Stimulated activated CD8-positive, alpha-beta memory T cell treated with anti-CD3 and anti-CD28 coated beads, Interleukin-4, amount 100 ng/mL, for 24 hours (primary cell): ENCODE data around the gene HSD17B12.
A peak's percentile ranks its signal among the peaks of the same experiment; 100 is the strongest.

Experiments used
- DNase-seq: peaks from one replicate; pipeline ENCODE4 v3.0.0-alpha.2; 2020; ENCODE audit warnings: low read depth

Gene HSD17B12

DNA sequence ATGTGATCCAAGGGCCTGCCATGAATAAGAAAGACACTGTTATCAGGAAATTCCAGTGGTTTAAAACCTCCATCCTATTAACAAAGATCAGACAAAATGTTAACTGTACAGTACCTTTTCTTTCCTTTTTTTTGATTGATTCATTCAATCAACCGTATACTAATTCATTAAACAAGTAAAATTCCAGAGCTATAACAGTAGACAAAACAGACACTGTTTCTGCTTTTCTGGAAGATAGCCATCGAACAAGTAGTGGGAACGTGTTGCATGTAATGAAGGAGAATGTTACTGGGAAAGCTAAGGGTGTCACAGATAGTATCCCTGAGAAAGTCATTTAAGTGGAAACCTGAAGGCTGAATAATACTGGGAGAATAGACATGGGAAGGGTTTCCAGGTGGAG, 126.4 kb downstream of the HSD17B12 start:
- DNase-seq = no peak

DNA sequence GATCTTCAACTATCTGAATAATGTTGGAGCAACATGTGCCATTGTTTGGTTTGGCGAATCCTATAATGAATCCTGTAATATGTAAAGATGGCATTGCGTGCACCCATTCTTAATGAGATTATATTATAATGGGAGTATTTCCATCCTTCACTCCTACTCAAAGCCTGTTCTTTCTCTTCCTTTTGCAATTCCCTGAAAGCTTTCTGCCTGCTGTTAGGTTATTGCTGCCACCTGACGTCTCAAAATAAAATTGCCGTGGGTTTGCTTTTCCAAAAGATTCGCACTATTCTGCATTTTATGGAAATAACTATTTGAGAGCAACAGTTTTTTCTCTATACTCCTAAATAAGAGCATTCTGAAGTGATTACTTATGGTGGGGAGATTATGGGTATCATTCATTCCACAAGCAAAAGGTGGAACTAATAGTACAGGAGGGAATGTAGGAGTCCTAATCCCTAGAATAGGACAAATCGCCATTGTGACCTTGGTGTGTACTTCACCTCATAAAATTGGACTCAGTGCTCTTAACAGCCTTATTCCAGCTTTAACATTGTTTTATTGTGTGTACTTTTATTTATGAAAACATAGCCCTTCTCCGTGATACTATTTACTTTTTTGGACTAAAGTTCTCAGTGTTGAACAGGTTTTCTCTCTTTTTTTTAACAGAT, 130.5 kb downstream of the HSD17B12 start:
- no peak for DNase-seq

DNA sequence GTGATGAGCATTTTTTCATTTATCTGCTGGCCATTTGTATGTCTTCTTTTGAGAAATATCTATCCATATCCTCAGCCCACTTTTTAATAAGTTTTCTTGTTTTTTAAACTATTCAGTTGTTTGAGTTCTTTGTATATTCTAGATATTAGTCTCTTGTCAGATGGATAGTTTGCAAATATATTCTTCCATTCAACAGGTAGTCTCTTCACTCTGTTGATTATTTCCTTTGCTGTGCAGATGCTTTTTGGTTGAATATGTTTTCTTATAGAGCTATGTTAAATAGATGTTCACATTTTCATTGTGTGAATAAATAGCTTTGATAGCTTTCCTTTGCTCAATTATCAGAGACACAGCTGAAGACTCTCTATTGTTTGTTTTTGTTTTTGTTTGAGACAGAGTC, 131.9 kb downstream of the HSD17B12 start:
- DNase-seq = no peak

DNA sequence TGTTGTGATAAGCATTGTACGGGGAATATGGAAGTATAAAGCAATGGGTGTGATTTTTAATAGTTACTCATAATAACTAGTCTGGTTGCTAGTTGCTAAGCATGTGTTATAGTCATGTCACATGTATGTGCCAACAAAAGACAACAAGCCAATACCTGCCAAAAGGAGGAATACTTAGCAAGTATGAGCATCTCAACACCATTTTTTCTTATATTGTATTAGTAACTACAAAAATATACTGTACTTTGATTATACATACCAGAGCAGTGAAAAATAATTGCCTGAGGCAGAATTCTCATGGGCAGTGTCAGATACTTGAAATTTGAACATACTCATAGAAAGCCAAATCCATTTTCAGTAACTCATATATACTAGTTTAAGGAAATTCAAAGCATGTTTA, 137.7 kb downstream of the HSD17B12 start:
- no peak for DNase-seq

DNA sequence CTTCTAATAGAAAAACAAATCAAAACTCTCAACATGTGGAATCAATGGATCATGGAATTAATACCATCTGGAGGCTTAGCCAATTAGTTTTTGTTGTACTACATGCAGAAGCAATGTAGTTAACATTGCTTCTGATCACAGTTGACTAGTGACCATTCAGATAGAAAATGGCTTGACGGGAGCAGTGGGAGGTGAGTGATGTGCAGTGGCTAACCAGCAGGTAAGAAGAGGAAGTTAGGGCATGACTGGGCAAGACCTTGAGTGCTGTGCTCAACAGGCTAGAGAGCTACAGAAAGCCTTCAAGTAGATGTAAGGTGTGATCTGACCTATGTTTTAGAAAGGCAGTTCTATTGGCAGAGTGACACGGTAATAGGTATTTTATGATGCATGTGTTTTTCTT, 139.4 kb downstream of the HSD17B12 start:
- no peak for DNase-seq

DNA sequence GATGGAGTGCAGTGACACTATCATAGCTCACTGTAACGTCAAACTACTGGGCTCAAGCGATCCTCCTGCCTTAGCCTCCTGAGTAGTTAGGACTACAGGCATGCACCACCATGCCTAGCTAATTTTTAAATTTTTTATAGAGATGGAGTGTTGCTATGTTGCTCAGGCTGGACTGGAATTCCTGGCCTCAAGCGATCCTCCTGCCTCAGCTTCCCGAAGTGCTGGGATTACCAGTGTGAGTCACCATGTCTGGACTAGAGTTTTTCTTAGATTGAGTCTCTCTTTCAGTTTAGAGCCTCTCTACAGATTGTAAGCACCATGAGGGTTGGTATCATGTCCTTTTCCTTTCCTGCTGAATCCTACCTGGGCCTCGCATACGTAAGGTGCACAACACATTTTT, 142.8 kb downstream of the HSD17B12 start:
- no peak for DNase-seq

DNA sequence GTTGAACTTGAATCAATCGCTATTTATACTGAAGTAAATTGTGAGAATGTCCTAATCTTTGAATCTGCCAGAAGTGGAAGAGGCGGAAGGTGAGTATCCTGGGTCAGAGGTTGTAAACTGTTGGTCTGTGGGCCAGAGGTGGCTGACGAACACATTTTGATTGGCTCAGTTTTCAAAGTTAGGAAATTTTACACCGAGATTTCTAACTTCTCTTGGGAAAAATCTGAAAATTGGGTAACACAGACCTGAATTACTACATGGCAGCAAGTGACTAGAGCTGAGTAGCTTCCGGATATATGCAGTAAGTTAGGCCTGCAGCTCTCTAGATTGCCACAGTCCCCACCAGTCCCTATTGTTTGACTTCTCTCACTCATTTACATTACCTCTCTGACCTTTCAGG, 143.3 kb downstream of the HSD17B12 start:
- DNase-seq = no peak

DNA sequence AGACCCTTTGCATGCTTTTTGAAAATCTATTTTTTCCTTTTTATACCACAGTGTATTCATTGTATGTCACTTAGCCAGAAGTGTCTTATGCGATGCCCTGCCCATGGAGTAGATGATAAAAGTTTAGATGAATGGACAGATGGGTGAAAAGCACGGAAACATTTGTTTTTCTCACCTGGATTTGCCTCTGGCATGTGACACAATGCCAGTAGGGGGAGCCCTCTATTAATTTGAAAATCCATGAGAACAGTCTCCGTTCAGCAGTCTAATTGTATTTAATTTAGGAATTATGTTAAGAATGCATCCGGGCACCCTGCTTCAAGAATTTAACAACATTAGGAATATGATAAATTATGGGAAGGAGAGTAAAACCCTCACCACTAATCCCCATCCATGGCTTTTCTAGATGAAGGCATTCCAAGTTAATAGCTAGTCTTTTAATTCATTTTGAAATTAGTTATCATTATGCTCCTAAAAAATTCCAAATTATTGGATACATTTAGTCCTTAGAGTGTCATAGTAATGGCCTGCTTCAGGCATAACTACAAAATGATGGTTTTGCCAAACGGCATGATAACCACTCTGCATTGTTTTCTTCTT, 144.8 kb downstream of the HSD17B12 start:
- no peak for DNase-seq

DNA sequence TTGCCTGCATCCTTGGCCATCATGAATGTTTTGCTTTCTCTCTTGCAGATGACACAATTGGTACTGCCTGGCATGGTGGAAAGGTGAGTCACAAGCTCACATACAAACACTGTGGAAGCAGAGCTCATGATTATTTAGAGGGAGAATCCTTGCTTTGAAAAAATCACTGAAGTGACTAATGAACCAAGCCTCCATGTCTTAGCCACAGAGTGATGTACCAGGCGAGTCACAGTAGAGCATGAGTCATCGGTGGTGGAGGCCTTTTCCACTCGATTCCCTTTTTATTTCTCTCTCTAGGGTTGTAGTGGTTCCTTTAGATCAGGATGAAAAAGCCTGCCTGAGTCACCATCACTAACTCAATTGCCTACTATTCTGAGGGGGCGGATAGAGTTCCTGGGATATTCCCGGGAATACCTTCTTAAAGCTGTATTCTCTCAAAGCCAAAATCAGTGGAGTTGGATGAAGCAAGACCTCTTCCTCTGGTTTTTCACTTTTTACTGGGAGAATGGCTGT, 150.4 kb downstream of the HSD17B12 start:
- DNase-seq = peak; percentile 17

DNA sequence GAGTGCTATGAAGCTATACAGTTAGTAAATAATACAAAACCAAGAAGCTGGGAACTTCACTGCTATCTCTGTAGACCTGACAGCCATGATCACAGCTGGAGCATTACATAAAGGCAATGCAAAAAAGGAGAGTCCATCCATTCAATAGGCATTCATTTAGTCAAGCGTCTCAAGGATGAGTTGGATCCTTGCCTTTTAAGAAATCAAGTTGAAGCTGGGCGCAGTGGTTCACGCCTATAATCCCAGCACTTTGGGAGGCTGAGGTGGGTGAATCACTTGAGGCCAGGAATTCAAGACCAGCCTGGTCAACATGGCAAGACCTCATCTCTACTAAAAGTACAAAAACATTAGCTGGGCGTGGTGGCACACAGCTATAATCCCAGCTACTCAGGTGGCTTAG, 152.0 kb downstream of the HSD17B12 start:
- no peak for DNase-seq

DNA sequence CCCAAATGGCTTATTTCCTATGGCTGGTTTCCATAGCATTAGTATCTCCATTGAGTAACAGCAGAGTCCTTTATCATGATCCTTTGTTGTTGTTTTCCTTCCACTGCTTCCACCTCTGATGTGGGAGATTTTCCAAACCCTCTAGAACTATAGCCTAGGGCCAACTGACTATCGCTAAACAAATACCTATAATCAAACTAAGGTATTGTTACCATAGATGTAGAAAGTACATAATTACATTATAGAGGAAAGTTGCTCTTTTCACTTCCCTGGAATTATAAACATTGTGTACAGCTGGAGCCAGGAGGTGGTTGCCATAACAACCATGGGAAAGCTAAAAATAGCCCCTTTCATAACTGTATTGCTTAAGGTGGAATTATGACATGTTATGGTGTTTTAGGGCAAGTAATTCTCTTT, 153.1 kb downstream of the HSD17B12 start:
- no peak for DNase-seq

DNA sequence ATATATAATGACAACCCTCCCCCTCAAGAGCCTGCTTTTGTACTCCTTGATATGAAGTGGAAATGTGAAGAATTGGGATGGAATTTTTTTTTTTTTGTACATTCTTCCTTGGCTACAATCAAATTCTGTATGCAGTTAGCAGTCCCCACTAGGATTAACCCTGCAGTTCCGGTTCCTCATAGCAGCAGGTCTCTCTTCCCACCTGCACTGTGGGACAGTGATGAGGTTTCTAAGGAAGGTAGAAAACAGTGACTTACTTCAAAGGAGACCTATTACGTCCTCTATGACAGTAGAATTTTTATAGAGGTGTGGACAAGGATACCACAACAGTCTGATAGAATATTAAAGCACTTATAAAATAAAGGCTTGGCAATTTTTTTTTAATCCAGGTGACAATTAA, 153.7 kb downstream of the HSD17B12 start:
- no peak for DNase-seq

DNA sequence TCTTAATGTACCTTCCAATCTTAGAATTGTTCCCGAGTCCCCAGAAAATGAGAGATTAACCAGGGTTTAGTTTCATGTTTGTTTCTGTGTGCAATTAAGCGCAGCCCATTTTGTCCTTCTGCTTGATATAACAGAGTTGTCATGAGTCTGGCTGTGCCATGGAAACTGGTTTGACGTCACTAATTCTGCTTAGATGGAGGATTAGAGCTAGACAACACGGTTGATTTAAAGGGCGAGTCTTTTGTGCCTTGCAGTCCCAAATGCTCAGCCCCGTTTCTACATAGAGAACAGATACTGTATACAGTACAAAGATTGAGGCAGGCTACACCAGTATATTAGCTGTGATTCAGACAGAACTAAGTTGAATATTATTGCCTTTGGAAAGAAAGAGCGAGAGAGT, 154.6 kb downstream of the HSD17B12 start:
- DNase-seq = no peak

DNA sequence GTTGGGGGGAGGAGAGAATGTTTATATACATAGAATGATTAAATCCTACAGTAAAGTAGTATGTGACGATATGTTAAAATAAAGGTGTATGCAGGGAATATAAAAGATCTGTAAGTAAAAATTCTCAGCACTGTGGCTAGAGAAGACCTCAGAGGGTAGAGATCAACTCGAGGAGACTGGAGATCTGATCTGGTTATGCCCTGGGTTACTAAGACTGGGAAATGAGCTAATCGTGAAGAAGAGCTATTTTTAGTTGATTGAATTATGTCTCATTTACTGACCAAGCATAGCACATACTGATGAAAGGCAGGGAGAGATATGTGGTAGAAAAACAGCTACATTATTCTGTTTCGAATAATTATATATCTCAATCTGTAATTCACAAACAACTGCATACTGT, 157.3 kb downstream of the HSD17B12 start:
- DNase-seq = no peak

DNA sequence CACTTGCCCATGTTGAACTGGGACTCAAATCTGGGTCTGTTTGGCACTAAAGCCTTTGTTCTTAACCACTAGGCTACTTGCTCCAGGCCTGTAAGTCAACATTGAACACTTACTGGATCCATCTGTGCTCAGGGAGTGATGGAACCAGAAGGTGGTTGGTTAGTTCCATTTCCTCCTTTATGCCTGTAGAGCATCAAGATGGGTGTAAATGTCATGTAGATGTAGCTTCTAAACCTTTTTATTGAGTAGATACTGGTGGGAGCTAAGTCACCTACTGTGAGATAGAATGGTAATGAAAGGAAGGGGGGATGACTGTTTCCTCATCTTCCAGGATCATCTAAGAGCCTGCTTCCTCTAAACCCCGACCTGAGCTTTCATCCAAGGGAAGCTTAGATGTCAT, 161.5 kb downstream of the HSD17B12 start:
- no peak for DNase-seq

DNA sequence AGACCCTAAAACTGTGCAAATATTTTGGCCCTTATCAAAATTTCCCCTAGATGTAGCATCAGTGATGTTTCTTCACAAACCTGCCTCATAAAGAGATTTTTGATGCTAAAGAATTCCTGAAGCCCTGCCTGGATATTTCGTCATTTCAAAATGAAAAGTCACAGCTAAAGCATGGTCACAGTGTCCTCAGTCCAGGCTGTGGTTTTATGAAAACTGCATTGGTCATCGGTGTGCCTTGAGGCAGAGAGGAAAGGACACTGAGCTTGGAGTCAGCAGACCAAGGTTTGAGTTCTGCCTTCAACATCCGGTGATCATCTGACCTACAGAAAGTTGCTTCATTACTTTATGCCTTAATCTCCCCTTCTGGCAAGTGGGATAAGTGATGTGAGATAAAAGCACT, 165.3 kb downstream of the HSD17B12 start:
- DNase-seq = no peak

DNA sequence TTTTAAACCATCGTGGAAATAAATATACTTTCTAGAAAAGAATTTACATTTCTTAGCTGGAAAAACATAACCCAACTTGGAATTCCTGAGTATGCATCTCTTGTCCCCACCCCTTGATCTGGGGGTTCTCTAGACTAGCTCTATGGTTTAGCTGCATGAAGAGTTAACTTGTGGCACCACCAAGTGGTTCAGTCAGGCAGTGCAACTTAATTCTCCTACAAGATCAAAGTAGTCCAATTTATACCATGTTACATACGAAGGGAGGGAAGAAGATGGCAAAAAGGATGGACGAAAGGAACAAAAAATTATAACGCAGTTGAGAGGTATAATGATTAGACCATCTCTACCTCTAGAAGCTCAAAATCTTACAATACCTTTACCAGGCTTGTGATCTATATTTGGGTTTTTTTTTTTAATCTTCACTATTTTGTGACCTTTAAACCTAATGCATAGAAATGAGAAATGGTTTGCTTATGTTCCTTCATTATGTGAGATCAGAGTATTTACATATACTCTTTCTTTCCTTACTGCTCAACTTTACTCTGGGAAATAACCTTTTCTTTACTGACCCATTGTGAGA, 171.6 kb downstream of the HSD17B12 start:
- peak; percentile 41 for DNase-seq

DNA sequence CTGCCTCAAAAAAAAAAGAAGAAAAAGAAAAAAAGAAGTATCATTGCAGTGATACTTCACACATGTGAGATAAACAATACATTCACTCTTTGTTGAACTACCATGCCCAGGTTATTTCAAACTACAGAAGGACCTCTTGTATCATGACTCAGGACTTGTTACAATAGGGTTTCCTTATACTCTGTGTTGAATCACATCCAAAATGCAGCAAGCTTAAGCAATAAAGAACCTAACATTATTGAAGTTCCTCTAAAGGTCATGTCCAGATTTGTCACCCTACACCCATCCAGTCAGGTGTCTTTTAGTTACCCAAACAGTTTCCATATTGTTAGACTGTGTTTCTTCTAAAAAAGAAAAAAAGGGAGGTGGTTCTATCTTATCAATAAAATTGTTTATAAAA, 173.2 kb downstream of the HSD17B12 start:
- no peak for DNase-seq

DNA sequence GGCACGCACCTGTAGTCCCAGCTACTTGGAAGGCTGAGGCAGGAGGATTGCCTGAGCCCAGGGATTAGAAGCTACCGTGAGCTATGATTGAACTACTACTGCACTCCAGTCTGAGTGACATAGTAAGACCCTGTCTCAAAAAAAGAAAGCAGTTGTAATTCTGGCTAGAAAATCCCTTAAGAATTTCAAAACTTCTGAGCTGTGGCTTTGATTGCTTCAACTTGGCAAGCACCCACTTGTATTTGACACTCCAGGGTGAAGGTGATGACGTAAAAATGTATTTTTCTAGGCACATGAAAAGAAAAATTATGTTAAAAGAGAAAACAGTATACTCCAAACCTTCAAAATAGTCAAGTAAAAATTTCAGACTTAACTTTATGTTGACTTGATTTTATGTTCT, 176.5 kb downstream of the HSD17B12 start:
- DNase-seq = no peak

DNA sequence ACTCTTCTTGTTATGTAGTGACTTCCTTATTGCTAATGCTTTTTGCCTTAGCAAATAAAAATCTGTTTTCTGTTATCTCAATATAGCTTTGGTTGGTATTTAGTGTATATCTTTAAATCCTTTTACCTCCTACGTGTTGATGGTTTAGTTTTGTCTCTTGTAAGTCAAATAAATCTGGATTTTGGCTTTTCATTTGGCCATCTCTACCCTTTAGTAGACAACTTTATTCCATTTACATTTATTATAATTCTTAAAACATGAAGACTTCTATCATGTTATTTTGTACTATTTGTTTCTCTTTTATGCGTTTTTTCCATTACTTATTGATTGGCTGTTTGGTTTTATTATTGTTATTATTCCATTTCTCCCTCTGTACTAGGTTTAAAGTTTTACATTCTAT, 180.6 kb downstream of the HSD17B12 start:
- no peak for DNase-seq

DNA sequence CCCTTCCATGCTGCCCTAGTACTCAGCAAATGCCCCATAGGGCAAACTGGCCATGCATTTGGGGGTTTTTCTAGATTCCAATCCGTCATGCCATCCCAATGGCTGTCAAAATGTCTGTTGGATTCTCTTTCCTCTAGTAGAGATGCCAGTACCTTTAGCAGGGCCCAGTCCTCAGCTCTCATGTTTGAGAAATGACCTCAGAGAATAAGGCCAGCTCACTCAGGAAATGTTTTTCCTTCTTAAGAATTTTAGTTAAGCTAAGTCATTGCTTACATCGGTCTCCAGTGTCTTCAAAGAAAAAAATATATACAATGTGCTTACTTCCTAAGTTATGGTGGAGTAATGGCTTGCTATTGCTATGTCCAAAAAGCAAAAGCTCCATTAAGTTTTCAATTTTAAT, 186.0 kb downstream of the HSD17B12 start:
- no peak for DNase-seq

DNA sequence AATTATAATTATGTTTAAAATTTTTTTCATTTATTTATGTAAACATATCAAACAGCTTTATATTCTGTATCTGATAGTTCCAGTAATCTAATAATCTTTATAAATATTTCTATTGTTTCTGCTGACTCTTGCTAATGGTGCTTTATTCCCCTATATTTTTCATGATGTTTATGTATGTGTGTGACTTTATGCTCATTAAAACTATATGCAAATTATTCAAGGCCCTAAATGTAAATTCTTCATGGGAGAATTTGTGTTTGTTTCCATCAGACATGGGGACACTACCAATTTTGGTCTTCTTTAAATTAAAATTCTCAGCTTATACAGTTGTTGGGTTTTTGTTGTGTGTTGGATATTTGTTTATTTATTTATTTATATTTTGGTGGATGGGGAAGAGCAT, 186.4 kb downstream of the HSD17B12 start:
- DNase-seq = no peak

DNA sequence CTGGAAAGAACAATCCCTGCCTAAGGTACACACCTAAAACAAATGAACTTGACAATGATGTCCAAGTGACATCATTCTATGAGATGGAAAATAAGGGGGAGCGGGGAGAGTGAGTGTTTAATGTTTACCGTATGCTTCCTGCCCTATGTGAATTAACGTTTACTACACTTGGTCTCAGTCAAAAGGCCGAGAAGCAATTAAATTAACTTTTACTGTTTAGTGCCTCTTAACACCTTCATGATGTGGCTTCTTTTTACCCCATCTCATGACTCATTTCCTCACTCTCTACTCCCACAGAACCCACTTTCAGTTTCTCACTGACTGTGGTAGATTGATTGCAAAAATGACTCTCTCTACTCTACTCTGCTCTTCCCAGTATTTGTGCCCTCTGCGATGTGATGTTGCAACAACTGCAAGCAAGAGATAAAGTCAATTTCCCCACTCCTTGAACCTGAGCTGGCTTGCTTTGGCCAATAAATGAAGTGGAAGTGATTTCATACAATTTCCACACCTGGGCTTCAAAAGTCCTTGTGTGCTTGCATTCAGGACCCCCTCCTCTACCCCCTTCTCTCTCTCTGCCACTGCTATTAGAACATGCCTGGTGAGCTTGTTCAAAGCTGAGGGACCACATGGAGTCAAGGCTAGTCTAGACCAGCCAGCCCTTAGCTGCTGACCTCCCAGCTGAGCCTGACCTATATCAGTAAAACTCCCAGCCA, 188.5 kb downstream of the HSD17B12 start:
- no peak for DNase-seq
